Measurements from ENCODE around the gene PPP2R5E. TPM values are rescaled to one million over a fixed set of nuclear protein-coding genes. Genes with fewer than 3 reads are reported as not detected.
"Not testable (repeated sequence)": the region's sequence is repeated elsewhere in the genome, so short reads cannot be mapped to it uniquely, and the experiment has no call there.

Gene PPP2R5E
- total RNA-seq, 2 experiments from 2014 or later, result 12.5 to 47.8 TPM

GRCh38 chr14:63524537-63525155 is 18.5 kb downstream of the PPP2R5E start:
- intact Hi-C loops (cut with micrococcal nuclease; ENCODE audit: unreplicated experiment), result no loop called here
- ChIA-PET CTCF (ENCODE audit: unreplicated experiment) (interaction anchor here (0.5 kb wide), 1 partner anchor 1432 kb away, joined by 4 read pairs; no protein-coding TSS in a partner anchor), POLR2A (interaction anchor here (0.8 to 1.8 kb wide), 5 partner anchors 10 to 65 kb away, joined by 3 to 7 read pairs (median 4); partner anchors contain the start of gene PPP2R5E)
- H3K4me1 ChIP-seq (ENCODE audit: insufficient read depth, low read length, poor library complexity, severe bottlenecking), result peaks cover 28% of the 10 kb centered on the region
- H3K4me2 ChIP-seq (ENCODE audit: low read length), result peak overlapping the region; percentile 66
- no peaks in the 10 kb centered on the region for H3K9me3 ChIP-seq (ENCODE audit: low read length)
- peak overlapping the region; percentile 46 for H3K4me3 ChIP-seq (ENCODE audit: low read depth, low read length, poor library complexity, severe bottlenecking)
- H3K27ac ChIP-seq (ENCODE audit: low read depth, low read length, poor library complexity, severe bottlenecking), result peak overlapping the region; percentile 93
- no peaks in the 10 kb centered on the region for H3K9me2 ChIP-seq (ENCODE audit: insufficient read depth, low read length)
- no peak for TF ChIP-seq EZH2phosphoT487 (IDR thresholded peaks at IDR 0.05; ENCODE audit: borderline replicate concordance, low read depth, low read length)
- no peak for TF ChIP-seq CTCF (conservative IDR thresholded peaks at IDR 0.05; ENCODE audit: low read length)
- H2AFZ ChIP-seq (ENCODE audit: low read length), result peak overlapping the region; percentile 9; the same call in 1 of the 2 replicates
- peaks cover 36% of the 10 kb centered on the region; the same call in 1 of the 2 replicates for H3K79me2 ChIP-seq (ENCODE audit: insufficient read depth, low read depth, low read length)
- DNase-seq (ENCODE audit: low spot score), result peak; percentile 84
- BruUV-seq (replicated peaks), result no TSS peak
- no peaks in the 10 kb centered on the region for H4K20me1 ChIP-seq (ENCODE audit: insufficient read depth, low read length)
- peaks cover 46% of the 10 kb centered on the region for H3K36me3 ChIP-seq (ENCODE audit: insufficient read depth, low read length)

- Histone ChIP-seq H3K36me3 (ENCODE audit: insufficient read depth, low read length) (peaks cover 44% of the 10 kb centered on the region), H3K9me2 (ENCODE audit: insufficient read depth, low read length) (no peaks in the 10 kb centered on the region), H3K4me3 (ENCODE audit: low read depth, low read length, poor library complexity, severe bottlenecking) (peak overlapping the region; percentile 46), H3K4me1 (ENCODE audit: insufficient read depth, low read length, poor library complexity, severe bottlenecking) (peaks cover 28% of the 10 kb centered on the region), H3K9me3 (ENCODE audit: low read length) (no peaks in the 10 kb centered on the region), H4K20me1 (ENCODE audit: insufficient read depth, low read length) (no peaks in the 10 kb centered on the region), H3K4me2 (ENCODE audit: low read length) (peak overlapping the region; percentile 66), H3K79me2 (ENCODE audit: insufficient read depth, low read depth, low read length) (peaks cover 36% of the 10 kb centered on the region; the same call in 1 of the 2 replicates), H3K27ac (ENCODE audit: low read depth, low read length, poor library complexity, severe bottlenecking) (peak overlapping the region; percentile 93), H2AFZ (ENCODE audit: low read length) (peak overlapping the region; percentile 9; the same call in 1 of the 2 replicates)
- no peak for TF ChIP-seq CTCF (conservative IDR thresholded peaks at IDR 0.05; ENCODE audit: low read length)
- no peak for TF ChIP-seq EZH2phosphoT487 (IDR thresholded peaks at IDR 0.05; ENCODE audit: borderline replicate concordance, low read depth, low read length)
- intact Hi-C loops (cut with micrococcal nuclease; ENCODE audit: unreplicated experiment), result no loop called here
- POLR2A ChIA-PET, result interaction anchor here (0.9 to 1.8 kb wide), 3 partner anchors 13 to 20 kb away, joined by 3 to 7 read pairs (median 5); partner anchors contain the start of gene PPP2R5E
- CTCF ChIA-PET (ENCODE audit: unreplicated experiment), result no interaction called here
- no peak for DNase-seq (ENCODE audit: low spot score)
- BruUV-seq (replicated peaks), result TSS peak; percentile 12
Measured at GRCh38 chr14:63523735-63524426, 19.3 kb downstream of the PPP2R5E start.

- H4K20me1 ChIP-seq (ENCODE audit: insufficient read depth, low read length); POLR2A ChIA-PET: not testable (repeated sequence)
Measured at GRCh38 chr14:63522511-63522910, 20.7 kb downstream of the PPP2R5E start.

More at GRCh38 chr14:63522511-63522910, 20.7 kb downstream of the PPP2R5E start:
- BruUV-seq (replicated peaks); H2AFZ ChIP-seq (ENCODE audit: low read length); H3K9me2 ChIP-seq (ENCODE audit: insufficient read depth, low read length); H3K27ac ChIP-seq (ENCODE audit: low read depth, low read length, poor library complexity, severe bottlenecking); H3K9me3 ChIP-seq (ENCODE audit: low read length); H3K4me3 ChIP-seq (ENCODE audit: low read depth, low read length, poor library complexity, severe bottlenecking); H3K4me2 ChIP-seq (ENCODE audit: low read length); DNase-seq (ENCODE audit: low spot score); intact Hi-C loops (cut with micrococcal nuclease; ENCODE audit: unreplicated experiment); CTCF ChIA-PET (ENCODE audit: unreplicated experiment): not testable (repeated sequence)
- H3K4me1 ChIP-seq (ENCODE audit: insufficient read depth, low read length, poor library complexity, severe bottlenecking), result peaks cover 28% of the 10 kb centered on the region
- H3K36me3 ChIP-seq (ENCODE audit: insufficient read depth, low read length), result peaks cover 37% of the 10 kb centered on the region
- H3K79me2 ChIP-seq (ENCODE audit: insufficient read depth, low read depth, low read length), result peaks cover 31% of the 10 kb centered on the region; the same call in 1 of the 2 replicates

Data from OCI-LY7 (cell line).